Measurements from ENCODE around the gene OSBPL10. TPM values are rescaled to one million over a fixed set of nuclear protein-coding genes. Genes with fewer than 3 reads are reported as not detected.
"Not testable (repeated sequence)": the region's sequence is repeated elsewhere in the genome, so short reads cannot be mapped to it uniquely, and the experiment has no call there.

The OSBPL10 gene
- total RNA-seq, 2 experiments from 2014 or later = 65.7 to 170 TPM

DNA sequence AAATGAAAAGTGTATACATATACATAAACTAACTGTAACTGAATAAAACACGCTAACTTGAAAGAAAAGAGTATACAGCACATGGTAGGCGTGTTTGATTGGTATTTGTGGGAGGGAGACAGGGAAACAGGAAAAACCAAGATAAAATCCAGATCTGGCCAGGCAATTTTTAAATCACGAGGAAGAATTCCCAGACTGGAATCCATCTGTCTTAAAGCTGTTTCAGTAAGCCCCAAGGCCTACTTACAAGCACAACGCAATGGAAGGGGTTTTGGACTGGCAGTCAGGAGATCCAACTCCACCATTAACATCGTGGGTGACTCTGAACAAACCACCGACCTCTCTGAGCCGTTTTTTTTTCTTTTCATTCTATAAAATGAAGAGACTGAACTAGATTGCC is 195.8 kb downstream of the OSBPL10 start:
- Histone ChIP-seq H3K4me1 (ENCODE audit: insufficient read depth, low read length, poor library complexity, severe bottlenecking) (no peaks in the 10 kb centered on the region), H3K27ac (ENCODE audit: low read depth, low read length, poor library complexity, severe bottlenecking) (no peak overlapping the region), H3K4me2 (ENCODE audit: low read length) (no peak overlapping the region), H3K36me3 (ENCODE audit: insufficient read depth, low read length) (peaks cover 85% of the 10 kb centered on the region), H3K79me2 (ENCODE audit: insufficient read depth, low read depth, low read length) (peaks cover 26% of the 10 kb centered on the region), H3K9me3 (ENCODE audit: low read length) (peaks cover 15% of the 10 kb centered on the region; the same call in 1 of the 2 replicates), H3K4me3 (ENCODE audit: low read depth, low read length, poor library complexity, severe bottlenecking) (no peak overlapping the region), H2AFZ (ENCODE audit: low read length) (no peak overlapping the region), H4K20me1 (ENCODE audit: insufficient read depth, low read length) (no peaks in the 10 kb centered on the region), H3K9me2 (ENCODE audit: insufficient read depth, low read length) (no peaks in the 10 kb centered on the region)
- ChIA-PET POLR2A (interaction anchor here (0.7 kb wide), 1 partner anchor 330 kb away, joined by 3 read pairs; no protein-coding TSS in a partner anchor), CTCF (ENCODE audit: unreplicated experiment) (interaction anchor here (0.8 kb wide), 1 partner anchor 369 kb away, joined by 3 read pairs; no protein-coding TSS in a partner anchor)
- intact Hi-C loops (cut with micrococcal nuclease; ENCODE audit: unreplicated experiment) = no loop called here
- TF ChIP-seq, protein P1, sequence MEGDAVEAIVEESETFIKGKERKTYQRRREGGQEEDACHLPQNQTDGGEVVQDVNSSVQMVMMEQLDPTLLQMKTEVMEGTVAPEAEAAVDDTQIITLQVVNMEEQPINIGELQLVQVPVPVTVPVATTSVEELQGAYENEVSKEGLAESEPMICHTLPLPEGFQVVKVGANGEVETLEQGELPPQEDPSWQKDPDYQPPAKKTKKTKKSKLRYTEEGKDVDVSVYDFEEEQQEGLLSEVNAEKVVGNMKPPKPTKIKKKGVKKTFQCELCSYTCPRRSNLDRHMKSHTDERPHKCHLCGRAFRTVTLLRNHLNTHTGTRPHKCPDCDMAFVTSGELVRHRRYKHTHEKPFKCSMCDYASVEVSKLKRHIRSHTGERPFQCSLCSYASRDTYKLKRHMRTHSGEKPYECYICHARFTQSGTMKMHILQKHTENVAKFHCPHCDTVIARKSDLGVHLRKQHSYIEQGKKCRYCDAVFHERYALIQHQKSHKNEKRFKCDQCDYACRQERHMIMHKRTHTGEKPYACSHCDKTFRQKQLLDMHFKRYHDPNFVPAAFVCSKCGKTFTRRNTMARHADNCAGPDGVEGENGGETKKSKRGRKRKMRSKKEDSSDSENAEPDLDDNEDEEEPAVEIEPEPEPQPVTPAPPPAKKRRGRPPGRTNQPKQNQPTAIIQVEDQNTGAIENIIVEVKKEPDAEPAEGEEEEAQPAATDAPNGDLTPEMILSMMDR (conservative IDR thresholded peaks at IDR 0.05; ENCODE audit: low read length) = no peak
- no peak for TF ChIP-seq EZH2phosphoT487 (IDR thresholded peaks at IDR 0.05; ENCODE audit: borderline replicate concordance, low read depth, low read length)
- no peak for DNase-seq (ENCODE audit: low spot score)
- BruUV-seq (replicated peaks) = no TSS peak

GRCh38 chr3:31783851-31784250 is 197.2 kb downstream of the OSBPL10 start:
- DNase-seq (ENCODE audit: low spot score); BruUV-seq (replicated peaks); H2AFZ ChIP-seq (ENCODE audit: low read length); H4K20me1 ChIP-seq (ENCODE audit: insufficient read depth, low read length); CTCF ChIA-PET (ENCODE audit: unreplicated experiment); H3K4me3 ChIP-seq (ENCODE audit: low read depth, low read length, poor library complexity, severe bottlenecking); H3K4me2 ChIP-seq (ENCODE audit: low read length); H3K4me1 ChIP-seq (ENCODE audit: insufficient read depth, low read length, poor library complexity, severe bottlenecking); intact Hi-C loops (cut with micrococcal nuclease; ENCODE audit: unreplicated experiment); H3K9me2 ChIP-seq (ENCODE audit: insufficient read depth, low read length); H3K27ac ChIP-seq (ENCODE audit: low read depth, low read length, poor library complexity, severe bottlenecking): not testable (repeated sequence)
- Histone ChIP-seq H3K9me3 (ENCODE audit: low read length) (peaks cover 27% of the 10 kb centered on the region; the same call in 1 of the 2 replicates), H3K36me3 (ENCODE audit: insufficient read depth, low read length) (peaks cover 85% of the 10 kb centered on the region), H3K79me2 (ENCODE audit: insufficient read depth, low read depth, low read length) (peaks cover 40% of the 10 kb centered on the region)
- POLR2A ChIA-PET = interaction anchor here (0.6 to 1.2 kb wide), 2 partner anchors 14 to 258 kb away, joined by 3 to 9 read pairs; no protein-coding TSS in a partner anchor

DNA sequence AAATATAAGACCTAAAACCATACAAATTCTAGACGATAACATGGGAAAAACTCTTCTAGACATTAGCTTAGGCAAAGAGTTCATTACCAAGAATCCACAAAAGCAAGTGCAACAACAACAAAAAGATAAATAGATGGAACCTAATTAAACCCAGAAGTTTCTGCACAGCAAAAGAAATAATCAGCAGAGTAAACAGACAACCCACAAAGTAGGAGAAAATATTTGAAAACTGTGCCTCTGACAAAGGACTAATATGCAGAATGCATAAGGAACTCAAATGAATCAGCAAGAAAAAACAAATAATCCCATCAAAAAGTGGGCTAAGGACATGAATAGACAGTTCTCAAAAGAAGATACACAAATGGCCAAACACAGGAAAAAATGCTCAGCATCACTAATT is 198.8 kb downstream of the OSBPL10 start:
- DNase-seq (ENCODE audit: low spot score); BruUV-seq (replicated peaks); CTCF ChIA-PET (ENCODE audit: unreplicated experiment); H3K27ac ChIP-seq (ENCODE audit: low read depth, low read length, poor library complexity, severe bottlenecking); H2AFZ ChIP-seq (ENCODE audit: low read length); POLR2A ChIA-PET; H3K4me2 ChIP-seq (ENCODE audit: low read length); H3K4me3 ChIP-seq (ENCODE audit: low read depth, low read length, poor library complexity, severe bottlenecking); intact Hi-C loops (cut with micrococcal nuclease; ENCODE audit: unreplicated experiment); H3K9me2 ChIP-seq (ENCODE audit: insufficient read depth, low read length); H4K20me1 ChIP-seq (ENCODE audit: insufficient read depth, low read length): not testable (repeated sequence)
- Histone ChIP-seq H3K79me2 (ENCODE audit: insufficient read depth, low read depth, low read length) (peaks cover 56% of the 10 kb centered on the region), H3K9me3 (ENCODE audit: low read length) (peaks cover 28% of the 10 kb centered on the region; the same call in 1 of the 2 replicates), H3K36me3 (ENCODE audit: insufficient read depth, low read length) (peaks cover 87% of the 10 kb centered on the region), H3K4me1 (ENCODE audit: insufficient read depth, low read length, poor library complexity, severe bottlenecking) (peaks cover 16% of the 10 kb centered on the region)

DNA sequence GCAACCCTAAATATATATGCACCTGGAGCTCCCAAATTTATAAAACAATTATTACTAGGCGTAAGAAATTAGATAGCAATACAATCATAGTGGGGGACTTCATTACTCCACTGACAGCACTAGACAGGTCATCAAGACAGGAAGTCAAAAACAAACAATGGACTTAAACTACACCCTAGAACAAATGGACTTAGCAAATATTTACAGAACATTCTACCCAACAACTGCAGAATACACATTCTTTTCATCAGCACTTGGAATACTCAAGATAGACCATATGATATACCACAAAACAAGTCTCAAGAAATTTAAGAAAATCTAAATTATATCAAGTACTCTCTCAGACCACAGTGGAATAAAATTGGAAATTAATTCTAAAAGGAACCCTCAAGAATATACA is 201.5 kb downstream of the OSBPL10 start:
- peaks cover 16% of the 10 kb centered on the region for H3K4me1 ChIP-seq (ENCODE audit: insufficient read depth, low read length, poor library complexity, severe bottlenecking)
- no peaks in the 10 kb centered on the region for H4K20me1 ChIP-seq (ENCODE audit: insufficient read depth, low read length)
- peaks cover 84% of the 10 kb centered on the region for H3K36me3 ChIP-seq (ENCODE audit: insufficient read depth, low read length)
- peaks cover 69% of the 10 kb centered on the region for H3K79me2 ChIP-seq (ENCODE audit: insufficient read depth, low read depth, low read length)
- ChIA-PET CTCF (ENCODE audit: unreplicated experiment) (no interaction called here), POLR2A (no interaction called here)
- H3K4me3 ChIP-seq (ENCODE audit: low read depth, low read length, poor library complexity, severe bottlenecking) = no peak overlapping the region
- H3K9me3 ChIP-seq (ENCODE audit: low read length) = peaks cover 28% of the 10 kb centered on the region; the same call in 1 of the 2 replicates
- no peaks in the 10 kb centered on the region for H3K9me2 ChIP-seq (ENCODE audit: insufficient read depth, low read length)
- no peak for TF ChIP-seq EZH2phosphoT487 (IDR thresholded peaks at IDR 0.05; ENCODE audit: borderline replicate concordance, low read depth, low read length)
- TF ChIP-seq, protein P1 (conservative IDR thresholded peaks at IDR 0.05; ENCODE audit: low read length) = no peak
- no peak for DNase-seq (ENCODE audit: low spot score)
- no peak overlapping the region for H3K27ac ChIP-seq (ENCODE audit: low read depth, low read length, poor library complexity, severe bottlenecking)
- H3K4me2 ChIP-seq (ENCODE audit: low read length) = no peak overlapping the region
- H2AFZ ChIP-seq (ENCODE audit: low read length) = no peak overlapping the region
- intact Hi-C loops (cut with micrococcal nuclease; ENCODE audit: unreplicated experiment) = no loop called here
- no TSS peak for BruUV-seq (replicated peaks)
